Fibroblast of skin of abdomen (primary cell): ENCODE data around the gene ITPRID1.

Source experiments
- DNase-seq: peaks from one replicate; pipeline ENCODE4 v3.0.0-alpha.2; 2013

The ITPRID1 gene

DNA sequence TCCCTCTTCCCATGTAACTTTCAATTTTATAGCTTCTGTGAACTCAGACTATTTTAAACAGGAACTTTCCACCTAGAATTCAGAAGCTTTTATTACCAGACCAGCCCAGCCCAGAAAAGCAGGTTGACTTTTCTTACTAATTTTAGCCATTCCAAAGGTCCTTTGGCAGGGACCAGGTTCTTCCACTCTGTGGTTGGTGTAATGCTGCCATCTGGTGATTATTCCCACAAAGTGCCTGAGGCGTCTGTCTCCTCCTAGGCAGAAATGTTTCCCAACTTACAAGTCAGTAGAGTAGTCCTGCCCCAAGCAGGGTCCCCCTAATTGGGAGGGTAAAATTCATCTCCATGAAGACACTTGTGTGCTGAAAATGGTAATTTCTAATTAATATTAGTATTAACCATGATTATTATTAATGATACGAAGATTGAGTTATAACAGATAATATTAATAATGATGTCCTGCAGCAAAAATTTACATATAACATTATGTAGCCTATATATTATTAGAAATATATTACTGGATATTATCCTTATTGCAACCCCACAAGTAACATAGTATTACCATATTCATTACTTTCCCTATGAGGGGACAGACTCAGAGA is 120.1 kb downstream of the ITPRID1 start:
- DNase-seq, result peak; percentile 16

DNA sequence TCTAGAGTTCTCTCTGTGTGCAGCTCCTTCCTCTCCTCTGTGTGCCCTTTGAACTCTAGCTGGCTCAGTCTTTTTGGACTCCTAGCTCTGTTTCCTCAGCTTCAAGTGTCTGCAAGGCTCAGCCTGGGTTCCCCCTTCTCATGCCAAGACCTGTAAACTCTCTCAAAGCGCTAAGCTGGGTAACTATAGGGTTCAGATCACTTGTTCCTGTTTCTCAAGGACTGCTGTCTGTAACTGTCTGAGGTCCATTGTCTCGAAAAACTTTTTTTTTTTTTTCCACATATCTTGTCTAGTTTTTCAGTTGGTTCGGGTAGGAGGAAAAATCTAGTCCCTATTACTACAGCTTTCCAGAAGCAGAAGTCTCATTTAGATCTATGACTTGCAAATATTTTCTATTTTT is 126.5 kb downstream of the ITPRID1 start:
- no peak for DNase-seq

DNA sequence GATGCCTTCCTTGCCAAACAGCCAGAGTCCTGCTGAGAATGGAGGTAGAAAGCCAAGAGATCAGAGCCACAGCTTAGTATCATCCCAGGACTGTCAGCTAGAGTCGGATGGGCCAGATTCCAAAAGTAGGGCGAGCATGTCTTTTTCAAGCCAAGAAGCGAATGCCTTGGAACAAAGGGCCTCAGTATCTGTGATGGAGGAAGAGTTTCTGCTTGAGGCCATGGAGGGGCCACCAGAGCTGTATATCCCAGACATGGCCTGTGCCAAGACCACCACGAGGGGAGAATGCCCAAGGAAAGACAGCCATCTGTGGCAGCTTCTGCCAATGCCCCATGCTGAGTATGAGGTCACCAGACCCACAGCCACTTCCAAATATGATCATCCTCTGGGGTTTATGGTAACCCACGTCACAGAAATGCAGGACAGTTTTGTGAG is 128.8 kb downstream of the ITPRID1 start:
- DNase-seq, result no peak

DNA sequence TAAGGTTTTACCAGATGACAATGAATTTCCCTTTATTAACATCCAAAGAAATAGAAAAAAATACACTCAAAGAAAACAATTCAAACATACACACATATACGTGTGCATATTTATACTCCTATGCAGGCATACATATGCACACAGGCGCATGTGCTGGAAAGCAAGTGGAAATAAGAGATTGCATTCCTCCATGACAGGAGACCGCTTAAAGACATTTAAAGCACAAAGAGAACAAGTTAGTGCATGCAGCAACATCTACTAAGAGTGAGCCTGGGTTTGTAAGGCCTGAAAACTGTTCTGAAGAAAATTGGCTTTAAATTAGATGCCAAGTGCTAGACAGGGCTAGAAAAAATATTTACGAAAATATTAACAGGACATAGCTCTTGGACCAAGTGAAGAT is 133.1 kb downstream of the ITPRID1 start:
- DNase-seq, result no peak

DNA sequence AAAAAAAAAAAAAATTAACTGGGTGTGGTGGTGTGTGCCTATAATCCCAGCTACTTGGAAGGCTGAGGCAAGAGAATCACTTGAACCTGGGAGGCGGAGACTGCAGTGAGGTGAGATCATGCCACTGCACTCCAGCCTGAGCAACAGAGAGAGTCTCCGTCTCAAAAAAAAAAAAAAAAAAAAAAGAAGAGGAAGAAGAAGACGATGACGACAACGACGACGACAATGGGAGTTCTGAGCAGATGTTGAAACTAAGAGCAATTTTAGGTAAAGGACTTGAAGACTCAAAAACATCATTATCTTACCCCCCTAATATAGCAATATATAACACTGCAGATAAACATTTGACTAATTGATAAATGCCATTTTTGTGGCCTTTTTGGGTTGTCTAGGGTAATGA is 133.6 kb downstream of the ITPRID1 start:
- no peak for DNase-seq

DNA sequence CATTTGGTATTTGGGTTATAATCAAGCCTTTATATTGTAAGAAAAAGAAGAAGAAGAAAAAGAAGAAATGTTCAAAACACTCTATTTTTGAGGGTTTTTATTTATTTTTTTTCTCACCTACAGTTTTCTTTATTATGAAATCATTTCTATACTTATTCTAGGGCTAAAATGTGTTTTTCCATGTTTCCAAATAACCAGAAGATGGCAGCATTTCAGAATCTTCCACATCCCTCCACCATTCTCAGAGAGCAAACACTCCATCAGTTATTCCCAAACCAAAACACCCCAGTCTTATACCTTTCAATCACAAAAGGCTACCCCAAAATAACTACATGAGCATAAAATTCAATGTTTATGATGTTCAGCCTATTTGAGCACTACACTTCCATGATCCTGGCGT is 134.4 kb downstream of the ITPRID1 start:
- peak; percentile 1 for DNase-seq

DNA sequence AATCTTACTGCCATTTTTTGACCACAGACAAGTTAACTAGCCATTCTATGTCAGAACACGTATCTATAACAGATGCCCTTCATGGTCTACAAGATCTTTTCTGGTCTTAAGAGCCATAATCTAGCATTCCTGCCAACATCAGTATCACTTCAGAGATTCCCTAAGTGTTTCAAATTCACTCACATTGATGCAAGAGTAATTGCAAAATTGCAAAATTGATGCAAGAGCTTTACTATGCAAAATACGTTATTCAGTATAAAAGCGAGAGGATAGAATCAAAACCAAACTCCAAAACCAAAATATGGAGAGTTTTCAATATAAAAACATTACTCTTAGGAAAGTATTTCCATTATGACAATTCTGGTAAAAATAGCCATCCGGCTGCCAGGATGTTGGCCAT is 135.0 kb downstream of the ITPRID1 start:
- DNase-seq, result no peak

DNA sequence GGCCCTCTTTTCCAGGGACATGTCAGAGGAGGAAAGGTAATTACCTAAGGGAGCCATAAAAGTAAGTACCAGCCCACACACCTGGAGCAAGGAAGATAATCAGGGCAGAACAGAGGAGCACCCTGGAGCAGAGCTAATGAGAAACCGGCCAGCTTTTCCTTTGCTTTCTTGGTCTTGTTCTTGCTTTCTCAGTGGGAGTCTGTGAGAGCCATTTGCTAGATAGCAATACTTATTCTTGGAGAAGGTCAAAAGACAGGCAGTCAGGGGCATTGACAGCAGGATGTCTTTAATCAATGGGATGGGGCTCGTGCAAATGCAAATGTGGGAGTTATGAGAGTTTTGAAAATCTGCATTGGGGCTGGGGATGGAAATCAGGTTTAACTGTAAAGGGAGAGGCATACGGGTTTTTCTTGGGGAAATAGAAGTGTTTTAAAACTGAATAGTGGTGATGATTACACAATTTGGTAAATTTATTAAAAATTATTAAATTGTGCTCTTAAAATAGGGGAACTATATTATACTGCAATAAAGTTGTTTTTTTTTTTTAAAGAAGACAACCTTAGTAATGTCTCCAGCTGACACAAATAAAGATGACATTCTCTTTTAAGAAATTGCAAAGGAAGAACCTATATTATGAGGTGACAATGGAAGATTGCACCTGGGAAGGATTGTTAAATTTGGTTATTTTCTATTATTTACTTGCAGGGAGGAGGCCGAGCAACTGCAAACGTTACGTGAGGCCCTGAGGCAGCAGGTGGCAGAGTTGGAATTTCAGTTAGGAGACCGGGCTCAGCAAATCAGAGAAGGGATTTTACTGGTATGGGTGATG is 137.6 kb downstream of the ITPRID1 start:
- DNase-seq, result no peak

DNA sequence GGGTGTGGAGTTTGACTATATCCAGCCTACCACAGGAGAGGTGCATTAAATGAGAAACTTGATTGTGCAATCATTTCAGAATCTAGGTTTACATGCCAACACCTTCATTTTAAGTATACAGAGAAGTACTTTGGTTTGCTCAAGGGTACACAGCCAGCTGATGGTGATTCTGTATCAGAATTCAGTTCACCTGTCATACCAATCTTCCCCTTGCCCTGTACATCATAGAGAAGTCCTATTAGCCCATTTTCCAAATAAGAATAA is 138.1 kb downstream of the ITPRID1 start:
- DNase-seq, result no peak

DNA sequence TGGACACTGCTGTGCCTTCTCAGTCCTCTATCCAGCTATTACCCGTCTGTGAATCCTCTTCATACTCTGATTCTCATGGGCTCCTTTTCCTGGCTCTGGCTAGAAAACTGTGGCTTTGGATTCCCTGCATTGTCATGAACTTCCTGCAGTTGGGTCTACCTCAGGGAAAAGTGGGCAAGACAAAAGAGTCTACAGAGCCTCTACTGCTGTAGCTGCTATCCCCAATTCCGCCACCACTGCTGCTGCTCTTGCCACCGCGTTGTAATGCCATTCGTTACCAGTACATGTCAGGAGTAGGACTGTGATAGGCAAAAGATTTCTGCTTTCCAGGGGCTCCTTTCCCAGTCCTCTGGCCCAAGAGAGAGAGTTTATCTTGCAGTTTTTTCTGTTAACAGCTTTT is 149.2 kb downstream of the ITPRID1 start:
- no peak for DNase-seq

DNA sequence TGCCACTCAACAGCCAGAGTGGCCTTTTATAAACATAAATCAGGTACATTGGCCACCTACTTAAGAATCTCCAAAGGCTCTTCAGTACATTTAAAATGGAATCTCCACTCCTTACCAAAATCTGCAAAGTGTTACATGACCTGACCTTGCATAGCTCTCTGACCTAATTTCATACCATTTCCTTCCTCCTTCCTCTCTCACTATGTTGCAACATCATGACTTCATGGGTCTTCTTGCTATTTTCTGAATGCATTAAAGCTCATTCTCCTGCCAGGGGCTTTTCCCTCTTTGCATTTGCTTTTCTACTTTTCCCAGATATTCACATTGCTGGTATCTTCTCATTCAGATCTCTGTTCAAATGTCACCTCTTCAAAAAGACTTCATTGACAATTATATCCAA is 151.0 kb downstream of the ITPRID1 start:
- DNase-seq, result no peak

DNA sequence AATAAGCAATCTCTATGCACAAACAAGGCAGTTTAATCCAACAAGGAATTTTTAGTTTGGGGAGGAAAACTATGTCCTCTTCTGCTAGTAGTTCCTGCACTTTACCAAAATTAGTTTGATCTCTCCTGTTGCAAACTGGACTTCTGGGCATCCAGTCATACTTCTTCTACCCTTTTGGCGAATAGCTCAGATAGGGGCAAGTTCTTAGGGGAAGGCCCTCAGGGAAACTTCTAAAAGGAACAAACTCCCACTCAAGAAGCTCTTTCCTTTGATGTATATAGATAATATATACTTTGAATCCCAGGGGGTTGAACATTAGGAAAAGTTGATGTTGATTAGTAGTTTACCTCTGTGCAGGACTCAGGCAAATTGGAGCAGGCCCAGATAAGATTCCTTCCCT is 151.7 kb downstream of the ITPRID1 start:
- no peak for DNase-seq

DNA sequence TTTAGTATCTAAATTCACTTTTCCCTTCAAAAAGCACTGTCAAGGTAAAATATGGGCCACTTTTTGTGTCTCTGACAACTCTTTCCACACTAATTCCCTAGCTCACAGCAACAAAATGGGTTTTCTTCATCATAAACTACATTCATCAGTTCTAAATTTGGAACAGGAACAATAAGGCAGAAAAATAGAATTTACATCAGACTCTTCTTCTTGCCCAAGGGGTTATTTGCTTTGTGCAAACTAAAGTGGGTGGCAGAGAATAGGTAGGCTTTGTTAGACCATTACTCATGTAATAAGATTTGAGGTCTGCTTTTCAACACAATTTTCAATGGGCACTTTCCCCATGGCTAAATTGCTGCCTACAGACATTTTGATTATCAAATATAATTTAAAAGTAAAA is 155.6 kb downstream of the ITPRID1 start:
- no peak for DNase-seq

DNA sequence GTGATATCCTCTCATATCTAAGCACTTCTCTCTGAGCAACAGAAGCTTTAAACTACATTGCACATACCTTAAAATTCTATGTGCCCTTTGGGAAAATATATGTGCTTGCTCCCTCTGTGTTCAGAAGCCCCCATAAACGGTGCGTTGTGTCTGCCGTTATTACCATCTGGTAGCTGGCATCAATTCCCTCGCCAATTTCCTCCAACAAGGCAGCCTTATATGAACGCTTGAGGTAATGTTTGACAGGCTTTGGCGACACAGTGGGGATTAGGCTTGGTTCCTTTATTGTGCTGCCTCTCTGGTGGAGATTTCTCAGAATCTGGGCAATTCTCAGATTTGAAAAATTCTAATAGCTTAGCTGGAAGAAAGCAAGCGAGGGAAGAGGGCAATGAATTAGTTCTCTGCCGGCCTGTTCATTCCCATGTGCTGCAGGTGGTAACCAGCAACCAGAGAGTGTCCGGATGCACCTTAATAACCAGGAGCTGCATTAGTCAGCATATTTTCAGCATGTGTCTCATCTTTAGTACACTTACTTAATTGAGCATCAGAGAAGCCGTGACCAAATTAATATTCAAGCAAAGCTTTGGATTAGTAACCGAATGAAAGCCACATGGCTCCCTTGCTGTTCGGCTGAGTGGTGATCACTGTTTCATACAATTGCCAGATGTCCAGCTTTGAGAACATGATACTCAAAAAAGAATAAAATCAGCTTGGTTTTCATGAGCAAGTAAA is 165.8 kb downstream of the ITPRID1 start:
- DNase-seq, result no peak

DNA sequence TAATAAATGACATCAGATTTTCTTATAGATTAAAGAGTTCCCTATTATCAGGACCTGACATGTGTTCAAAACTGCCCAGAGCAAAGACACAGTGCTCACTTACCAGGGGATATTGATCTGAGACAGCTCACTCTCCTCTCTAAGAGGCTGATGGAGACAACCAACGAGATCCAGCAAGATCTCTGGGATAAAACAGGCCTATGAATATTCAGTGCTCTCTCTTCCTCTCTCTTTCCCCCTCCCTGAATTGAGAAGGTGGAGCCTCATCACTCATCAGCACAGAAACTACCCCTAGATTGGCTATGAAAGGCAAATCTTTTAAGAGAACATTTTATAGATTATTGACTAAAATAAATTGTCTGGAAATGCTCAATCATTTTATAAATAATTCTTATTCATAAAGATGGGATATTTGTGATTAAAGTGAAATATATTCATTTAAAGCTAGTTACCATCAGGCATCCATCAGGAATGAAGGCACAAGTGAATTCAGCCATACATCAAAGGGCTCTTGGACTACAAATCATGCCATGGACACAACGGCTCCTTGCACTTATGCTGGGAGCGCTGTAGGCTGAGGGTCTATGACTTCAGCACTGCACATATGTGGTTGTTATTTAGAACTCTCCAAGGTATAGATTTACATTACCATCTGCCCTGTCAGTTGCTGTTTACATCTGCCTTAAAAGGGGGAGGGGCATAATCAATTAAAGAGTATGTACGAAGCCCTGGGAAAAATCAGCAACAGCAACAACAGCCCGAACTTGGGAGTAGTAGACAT is 169.7 kb downstream of the ITPRID1 start:
- no peak for DNase-seq

DNA sequence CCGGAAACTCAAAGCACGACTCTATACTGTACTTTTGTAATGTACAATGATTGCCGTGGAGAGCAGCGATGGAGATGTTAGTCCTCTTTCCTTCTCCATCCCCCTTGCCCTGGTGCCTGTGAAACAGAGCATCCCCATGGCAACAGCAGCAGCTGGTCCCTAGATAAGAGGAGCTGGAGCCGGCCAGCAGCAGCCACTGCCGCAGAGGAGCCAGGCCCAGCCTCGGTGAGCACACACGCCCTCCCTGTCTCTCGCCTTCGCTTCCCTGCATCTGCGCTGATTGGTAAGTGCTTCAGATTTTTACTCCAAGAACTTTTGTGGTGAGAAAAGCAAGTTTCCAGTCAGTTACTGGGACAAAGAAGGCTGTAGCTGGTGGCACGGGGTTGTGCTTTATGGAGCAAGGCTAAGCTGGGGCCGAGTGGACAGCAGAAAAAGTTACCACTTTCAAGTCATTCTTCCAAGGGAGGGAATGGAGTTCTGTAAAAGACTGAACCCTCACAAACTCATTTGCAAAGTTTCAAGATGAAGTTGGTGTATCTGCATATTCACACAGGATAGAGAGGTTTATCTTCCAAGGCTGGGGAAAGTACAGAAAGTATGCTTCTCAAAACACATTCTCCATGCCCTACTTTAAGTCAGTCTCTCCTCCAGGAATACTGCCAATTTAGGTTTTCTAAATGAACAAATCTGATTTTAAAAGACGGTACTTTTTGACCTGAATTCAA is 173.3 kb downstream of the ITPRID1 start, which contains the start of gene PPP1R17:
PPP1R17 (plus strand) TSS at position 192 of the 725 bp plus-strand sequence. CDS start 5,227 bp downstream, outside the sequence.
- DNase-seq, result no peak

DNA sequence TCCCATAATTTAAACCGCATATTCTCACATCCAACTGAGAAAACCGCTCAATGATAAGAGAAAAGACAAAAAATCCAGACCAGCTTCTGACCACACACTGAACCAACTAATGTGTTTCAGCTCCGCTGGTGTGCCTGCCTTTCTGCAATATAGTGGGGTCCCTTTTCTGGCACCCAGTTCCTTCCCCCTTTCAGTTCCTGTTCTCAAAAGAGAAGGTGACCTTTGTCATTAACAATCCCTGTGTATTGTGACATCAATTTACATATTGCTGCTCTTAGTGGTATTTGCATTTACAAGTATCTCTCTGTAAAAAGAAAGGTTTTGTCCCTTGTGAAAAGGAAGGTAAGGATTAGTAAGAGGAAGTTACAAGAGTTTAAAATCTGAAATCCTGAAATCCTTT is 174.5 kb downstream of the ITPRID1 start:
- no peak for DNase-seq

DNA sequence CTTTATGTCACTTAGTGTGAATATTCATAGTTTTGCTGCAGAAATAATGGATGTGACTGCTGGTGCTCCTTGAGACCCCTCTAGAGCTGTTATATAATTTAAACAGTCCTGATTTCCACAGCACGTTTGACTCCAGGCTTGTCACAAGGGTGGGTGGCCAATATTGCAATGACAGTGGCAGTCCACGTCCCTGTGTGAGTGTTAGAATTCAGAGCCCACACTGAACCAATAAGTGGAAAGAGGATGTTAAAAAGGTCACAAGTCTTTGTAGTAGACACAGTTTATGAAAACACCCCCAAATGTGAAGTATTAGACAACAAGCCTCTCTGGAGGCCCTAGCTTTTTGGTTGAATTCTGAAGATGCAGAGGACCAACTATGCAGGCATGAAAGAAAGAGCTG is 175.1 kb downstream of the ITPRID1 start:
- no peak for DNase-seq

DNA sequence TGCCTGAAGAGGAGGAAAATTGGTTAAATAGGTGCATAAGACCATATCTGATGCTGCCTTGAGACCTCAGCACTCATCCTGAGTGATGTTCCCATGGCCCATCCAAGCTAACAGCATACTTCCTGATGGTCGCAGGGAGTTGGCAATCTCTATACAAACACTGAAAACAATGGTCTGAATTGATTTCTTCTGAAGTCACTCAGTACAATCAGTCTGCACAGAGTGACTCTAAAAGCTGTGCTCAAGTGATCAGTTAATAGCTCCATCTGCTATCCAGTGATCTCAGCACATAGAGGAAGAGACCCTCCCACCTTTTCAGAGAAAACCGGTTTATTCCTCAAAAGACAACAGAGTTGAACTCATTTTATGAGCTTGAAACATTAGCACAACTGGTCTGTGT is 177.0 kb downstream of the ITPRID1 start:
- no peak for DNase-seq

DNA sequence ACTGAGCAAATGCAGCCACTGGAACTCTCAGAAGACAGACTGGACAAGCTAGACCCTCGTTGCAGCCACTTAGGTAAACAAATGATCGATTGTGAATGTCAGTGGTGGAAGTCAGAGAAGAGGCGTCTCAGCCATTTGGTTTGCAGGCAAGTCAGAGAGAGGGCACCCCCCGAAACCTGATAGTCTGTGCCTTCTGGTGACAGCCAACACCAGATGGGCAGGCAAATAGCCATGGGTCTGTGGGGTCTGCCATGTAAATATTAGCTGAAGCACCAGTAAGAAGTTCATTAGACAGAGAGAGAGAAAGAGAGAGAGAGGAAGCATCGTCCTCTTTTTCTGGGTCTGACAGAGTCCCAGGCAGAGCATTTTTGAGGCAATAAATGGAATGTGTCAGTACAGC is 178.6 kb downstream of the ITPRID1 start:
- DNase-seq, result no peak

DNA sequence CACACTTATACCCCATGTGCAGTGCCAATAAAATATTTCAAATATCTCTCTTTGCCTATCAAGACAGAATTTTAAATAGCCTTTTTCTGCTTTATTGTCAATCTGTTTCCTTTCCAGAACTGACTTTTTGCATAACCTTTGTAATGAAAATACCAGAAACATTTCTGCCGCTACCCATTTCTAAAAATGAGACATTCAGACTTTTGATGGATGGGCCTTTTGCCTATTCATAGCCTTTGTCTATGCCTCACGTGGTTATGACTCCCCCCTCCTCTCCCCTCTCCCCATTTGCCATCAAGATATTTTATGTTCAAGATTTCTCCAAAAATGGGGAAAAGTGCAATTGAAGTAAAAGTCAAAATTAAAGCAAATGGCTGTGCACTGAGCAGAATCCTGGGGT is 179.0 kb downstream of the ITPRID1 start:
- DNase-seq, result no peak

DNA sequence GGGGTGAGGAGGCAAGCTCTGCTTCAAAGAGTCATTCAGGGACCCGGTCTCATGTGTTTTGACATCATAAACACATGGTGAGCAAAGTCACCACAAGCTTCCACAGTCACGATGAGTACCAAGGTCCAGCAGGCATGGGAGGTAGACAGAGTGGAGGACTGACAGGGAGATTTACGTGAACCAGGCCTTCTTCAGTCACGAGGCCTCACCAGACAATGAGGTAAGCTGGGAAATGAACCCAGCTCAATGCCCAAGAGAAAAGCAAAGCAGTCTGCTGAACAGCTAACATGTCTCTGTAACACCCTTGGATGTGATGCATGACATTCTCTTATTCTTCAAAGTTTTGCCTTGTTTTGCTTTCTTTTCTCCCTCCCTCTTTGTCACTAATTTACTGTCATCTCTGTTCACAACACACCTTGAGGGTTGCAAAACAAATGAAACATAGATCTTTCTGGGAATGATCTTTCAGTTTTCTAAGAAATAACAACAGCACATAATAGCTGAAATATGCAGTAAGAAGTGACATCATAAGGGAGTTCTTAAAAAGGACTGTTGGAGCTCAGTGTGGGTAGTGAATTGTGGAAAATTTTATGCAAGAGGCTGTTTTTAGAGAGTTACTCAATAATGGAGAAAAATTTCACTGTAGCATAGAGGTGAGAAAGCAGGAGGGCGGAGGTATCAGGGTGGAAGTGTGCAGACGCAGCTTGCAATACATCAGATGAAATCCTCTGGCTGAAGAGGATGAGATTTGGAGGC is 182.1 kb downstream of the ITPRID1 start:
- DNase-seq, result no peak
